ENCODE results near the gene FIP1L1.
"Not testable (repeated sequence)": the region's sequence is repeated elsewhere in the genome, so short reads cannot be mapped to it uniquely, and the experiment has no call there.

The FIP1L1 gene

GRCh38 chr4:53450773-53451172, 73.3 kb downstream of the FIP1L1 start:
- Histone ChIP-seq H3K9me3 (replicated peaks in 1 of 11) (no peaks in the 10 kb centered on the region), H3K4me1 (peaks cover 0 to 12% (median 0%) of the 10 kb centered on the region in 10 experiments; a peak in 3 of 20 replicates), H4K20me1 (peaks cover 0 to 5% (median 0%) of the 10 kb centered on the region in 11 experiments; a peak in 3 of 22 replicates), H3K9ac (no peak overlapping the region), H3K4me3 (no peak overlapping the region), H3K27me3 (no peaks in the 10 kb centered on the region), H3K36me3 (peaks cover 62 to 92% (median 81%) of the 10 kb centered on the region in 11 experiments), H3K4me2 (no peak overlapping the region), H3K27ac (no peak overlapping the region)
- no peak for TF ChIP-seq Cebpa-rat (IDR thresholded peaks at IDR 0.05)

DNA sequence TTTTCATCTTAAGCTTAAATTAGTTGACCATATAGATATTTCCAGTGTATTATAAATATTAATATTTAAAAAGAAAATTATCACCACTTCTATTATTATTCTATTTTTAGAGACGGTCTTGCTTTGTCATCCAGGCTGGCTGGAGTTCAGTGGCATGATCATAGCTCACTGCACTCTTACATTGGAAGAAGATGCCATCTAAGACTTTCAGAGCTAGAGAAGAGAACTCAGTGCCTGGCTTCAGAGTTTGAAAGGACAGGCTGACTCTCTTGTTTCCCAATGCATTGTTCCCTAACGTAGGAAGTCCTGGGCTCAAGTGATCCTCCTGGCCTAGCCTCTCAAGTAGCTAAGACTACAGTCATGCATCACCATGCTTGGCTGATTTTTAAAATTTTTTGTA, 75.9 kb downstream of the FIP1L1 start:
- Histone ChIP-seq H3K4me3 (no peak overlapping the region), H3K4me2 (no peak overlapping the region), H4K20me1 (peaks cover 0 to 5% (median 0%) of the 10 kb centered on the region in 11 experiments; a peak in 3 of 22 replicates), H3K27ac (no peak overlapping the region), H3K4me1 (peaks cover 0 to 12% (median 0%) of the 10 kb centered on the region in 10 experiments; a peak in 3 of 20 replicates), H3K27me3 (no peaks in the 10 kb centered on the region), H3K9ac (no peak overlapping the region), H3K9me3 (replicated peaks in 1 of 11) (no peaks in the 10 kb centered on the region), H3K36me3 (peaks cover 72 to 93% (median 83%) of the 10 kb centered on the region in 11 experiments)
- no peak for TF ChIP-seq Cebpa-rat (IDR thresholded peaks at IDR 0.05)

- no peaks in the 10 kb centered on the region for H3K27me3 ChIP-seq
- peaks cover 0 to 12% (median 0%) of the 10 kb centered on the region in 10 experiments; a peak in 3 of 20 replicates for H3K4me1 ChIP-seq
- H4K20me1 ChIP-seq = peaks cover 0 to 4% (median 0%) of the 10 kb centered on the region in 11 experiments; a peak in 2 of 22 replicates
- peaks cover 89 to 98% (median 95%) of the 10 kb centered on the region in 11 experiments for H3K36me3 ChIP-seq
- H3K27ac ChIP-seq = no peak overlapping the region
- no peaks in the 10 kb centered on the region for H3K9me3 ChIP-seq (replicated peaks in 1 of 11)
- H3K9ac ChIP-seq = no peak overlapping the region
- no peak overlapping the region for H3K4me2 ChIP-seq
- H3K4me3 ChIP-seq = no peak overlapping the region
- TF ChIP-seq Cebpa-rat (IDR thresholded peaks at IDR 0.05) = no peak
Measured at GRCh38 chr4:53455766-53456165, 78.3 kb downstream of the FIP1L1 start.

DNA sequence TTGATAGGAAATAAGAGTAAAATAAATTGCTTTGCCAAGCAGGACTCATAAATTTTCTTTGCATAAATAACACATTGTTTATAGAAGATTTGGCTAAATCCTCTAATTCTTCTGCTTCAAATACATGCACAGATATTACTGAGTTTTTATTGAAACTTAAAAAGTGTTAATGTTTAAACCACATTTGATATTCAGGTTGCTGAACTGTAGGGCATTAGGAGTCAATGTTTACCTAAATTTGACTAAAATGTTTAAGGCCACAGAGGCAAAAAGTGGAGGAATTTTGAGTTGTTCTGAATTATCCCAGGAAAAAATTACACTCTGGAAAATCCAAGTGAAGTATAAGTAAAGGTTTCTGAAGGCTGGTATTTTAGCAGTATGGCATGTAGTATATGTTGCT, 78.7 kb downstream of the FIP1L1 start:
- peaks cover 0 to 4% (median 0%) of the 10 kb centered on the region in 11 experiments; a peak in 1 of 22 replicates for H4K20me1 ChIP-seq
- no peak overlapping the region for H3K4me3 ChIP-seq
- H3K9ac ChIP-seq = no peak overlapping the region
- H3K4me2 ChIP-seq = no peak overlapping the region
- H3K36me3 ChIP-seq = peaks cover 90 to 98% (median 95%) of the 10 kb centered on the region in 11 experiments
- TF ChIP-seq Cebpa-rat (IDR thresholded peaks at IDR 0.05) = no peak
- H3K27me3 ChIP-seq = no peaks in the 10 kb centered on the region
- peaks cover 0 to 12% (median 0%) of the 10 kb centered on the region in 10 experiments; a peak in 3 of 20 replicates for H3K4me1 ChIP-seq
- H3K9me3 ChIP-seq (replicated peaks in 1 of 11) = no peaks in the 10 kb centered on the region
- no peak overlapping the region for H3K27ac ChIP-seq

DNA sequence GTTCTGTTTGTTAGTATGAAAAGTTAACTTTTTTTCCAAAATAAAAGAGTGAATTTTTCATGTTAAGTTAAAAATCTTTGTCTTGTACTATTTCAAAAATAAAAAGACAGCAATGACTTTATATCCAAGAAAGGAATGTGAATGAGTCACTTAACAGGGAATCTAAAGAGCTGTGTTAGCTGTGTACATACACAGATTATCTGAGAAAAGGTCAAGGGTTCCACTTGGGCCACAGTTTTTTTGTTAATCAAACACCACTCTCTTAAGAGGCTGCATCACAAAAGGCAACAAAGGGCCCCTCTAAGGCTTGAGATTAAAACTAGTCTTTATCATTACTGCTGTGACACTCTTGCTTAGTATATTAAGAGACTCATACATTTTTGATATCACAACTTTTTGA, 82.1 kb downstream of the FIP1L1 start:
- no peak for TF ChIP-seq Cebpa-rat (IDR thresholded peaks at IDR 0.05)
- H3K4me2 ChIP-seq = no peak overlapping the region
- peaks cover 82 to 95% (median 92%) of the 10 kb centered on the region in 11 experiments for H3K36me3 ChIP-seq
- H3K27me3 ChIP-seq = no peaks in the 10 kb centered on the region
- no peak overlapping the region for H3K4me3 ChIP-seq
- H3K4me1 ChIP-seq = peaks cover 0 to 8% (median 0%) of the 10 kb centered on the region in 10 experiments; a peak in 3 of 20 replicates
- no peak overlapping the region for H3K9ac ChIP-seq
- peaks cover 0 to 4% (median 0%) of the 10 kb centered on the region in 11 experiments; a peak in 1 of 22 replicates for H4K20me1 ChIP-seq
- no peaks in the 10 kb centered on the region for H3K9me3 ChIP-seq (replicated peaks in 1 of 11)
- no peak overlapping the region for H3K27ac ChIP-seq

DNA sequence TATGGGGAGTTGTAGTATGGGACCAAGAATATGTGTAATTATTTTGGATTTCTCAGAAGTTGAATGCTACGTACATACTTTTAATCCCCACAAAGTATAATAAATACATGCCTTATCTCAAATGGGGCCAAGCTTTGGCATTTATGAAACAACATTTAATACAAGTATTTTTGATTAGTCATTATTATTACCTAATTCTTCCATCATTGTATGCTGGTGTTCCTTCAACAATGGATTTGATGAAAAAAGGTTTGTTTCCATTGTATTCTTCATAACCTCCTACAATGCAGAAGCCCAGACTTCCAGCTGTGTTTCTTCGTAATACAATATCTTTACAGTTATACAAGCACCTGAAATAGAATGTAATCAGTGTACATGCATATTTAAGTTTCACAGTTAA, 83.8 kb downstream of the FIP1L1 start:
- Histone ChIP-seq H4K20me1 (0 out of 22 replicates have a peak, but pooled peaks cover 0 to 4% (median 0%) of the 10 kb centered on the region in 11 experiments), H3K4me1 (no peaks in the 10 kb centered on the region), H3K36me3 (peaks cover 65 to 79% (median 75%) of the 10 kb centered on the region in 11 experiments), H3K4me3 (no peak overlapping the region), H3K9me3 (replicated peaks in 1 of 11) (peaks cover 1 to 13% (median 5%) of the 10 kb centered on the region in 11 experiments; a peak in 18 of 22 replicates), H3K9ac (no peak overlapping the region), H3K27me3 (no peaks in the 10 kb centered on the region), H3K27ac (no peak overlapping the region), H3K4me2 (no peak overlapping the region)
- TF ChIP-seq Cebpa-rat (IDR thresholded peaks at IDR 0.05) = no peak

- Histone ChIP-seq H3K36me3 (peaks cover 49 to 58% (median 55%) of the 10 kb centered on the region in 11 experiments), H3K4me3 (no peak overlapping the region), H3K4me1 (no peaks in the 10 kb centered on the region), H3K9ac (no peak overlapping the region), H3K27me3 (no peaks in the 10 kb centered on the region), H3K27ac (no peak overlapping the region), H3K4me2 (no peak overlapping the region), H4K20me1 (no peaks in the 10 kb centered on the region), H3K9me3 (replicated peaks in 1 of 11) (peaks cover 7 to 24% (median 17%) of the 10 kb centered on the region in 11 experiments; a peak in 21 of 22 replicates)
- no peak for TF ChIP-seq Cebpa-rat (IDR thresholded peaks at IDR 0.05)
Measured at GRCh38 chr4:53463340-53463739, 85.9 kb downstream of the FIP1L1 start.

DNA sequence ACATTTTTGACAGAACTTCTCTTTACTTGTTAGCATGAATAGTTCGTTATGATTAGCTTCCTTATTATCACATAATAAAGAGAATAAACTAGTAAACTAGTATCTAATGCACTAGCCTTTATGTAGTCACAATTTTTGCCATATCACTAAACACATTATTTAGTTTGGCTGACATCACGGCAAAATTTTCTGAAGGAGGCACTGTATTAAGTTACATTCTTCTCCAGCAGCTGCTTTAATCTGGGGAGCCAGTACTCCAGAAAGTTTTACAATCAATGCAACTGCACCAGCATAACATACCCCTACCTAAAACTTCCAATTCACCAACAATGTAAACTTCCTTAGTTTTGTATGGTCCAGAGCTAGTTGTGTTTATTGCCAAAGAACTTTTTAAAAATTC, 87.8 kb downstream of the FIP1L1 start:
- H3K9me3 ChIP-seq (replicated peaks in 1 of 11) = peaks cover 7 to 24% (median 17%) of the 10 kb centered on the region in 11 experiments; a peak in 21 of 22 replicates
- H3K4me1 ChIP-seq = no peaks in the 10 kb centered on the region
- H3K27me3 ChIP-seq = no peaks in the 10 kb centered on the region
- peaks cover 30 to 38% (median 35%) of the 10 kb centered on the region in 11 experiments for H3K36me3 ChIP-seq
- no peak for TF ChIP-seq Cebpa-rat (IDR thresholded peaks at IDR 0.05)
- H3K27ac ChIP-seq = no peak overlapping the region
- no peak overlapping the region for H3K4me2 ChIP-seq
- no peaks in the 10 kb centered on the region for H4K20me1 ChIP-seq
- no peak overlapping the region for H3K4me3 ChIP-seq
- H3K9ac ChIP-seq = no peak overlapping the region

GRCh38 chr4:53465891-53466290, 88.5 kb downstream of the FIP1L1 start:
- H3K36me3 ChIP-seq = peaks cover 24 to 32% (median 29%) of the 10 kb centered on the region in 11 experiments

GRCh38 chr4:53466576-53466975, 89.1 kb downstream of the FIP1L1 start:
- not testable (repeated sequence) for H3K27ac ChIP-seq, H3K9ac ChIP-seq, H3K4me3 ChIP-seq, H3K4me1 ChIP-seq, H3K4me2 ChIP-seq, H3K27me3 ChIP-seq, H4K20me1 ChIP-seq
- Histone ChIP-seq H3K9me3 (replicated peaks in 1 of 11) (peaks cover 7 to 24% (median 17%) of the 10 kb centered on the region in 11 experiments; a peak in 21 of 22 replicates), H3K36me3 (peaks cover 17 to 25% (median 22%) of the 10 kb centered on the region in 11 experiments; a peak in 21 of 22 replicates)

More at GRCh38 chr4:53465891-53466290, 88.5 kb downstream of the FIP1L1 start:
- Histone ChIP-seq H3K4me3 (no peak overlapping the region), H3K9ac (no peak overlapping the region), H3K27ac (no peak overlapping the region), H4K20me1 (no peaks in the 10 kb centered on the region), H3K4me2 (no peak overlapping the region), H3K9me3 (replicated peaks in 1 of 11) (peaks cover 7 to 24% (median 17%) of the 10 kb centered on the region in 11 experiments; a peak in 21 of 22 replicates), H3K27me3 (no peaks in the 10 kb centered on the region), H3K4me1 (no peaks in the 10 kb centered on the region)
- TF ChIP-seq Cebpa-rat (IDR thresholded peaks at IDR 0.05) = no peak
